ENCODE measurements around the gene PANX2. TPM values are rescaled to one million over a fixed set of nuclear protein-coding genes. Genes with fewer than 3 reads are reported as not detected.

Gene PANX2
- total and polyA plus RNA-seq, 2 of the 13 experiments (the other 11 are each of a cell fraction or from before 2014, with no cell fraction given): 0.15 to 1.1 TPM

DNA sequence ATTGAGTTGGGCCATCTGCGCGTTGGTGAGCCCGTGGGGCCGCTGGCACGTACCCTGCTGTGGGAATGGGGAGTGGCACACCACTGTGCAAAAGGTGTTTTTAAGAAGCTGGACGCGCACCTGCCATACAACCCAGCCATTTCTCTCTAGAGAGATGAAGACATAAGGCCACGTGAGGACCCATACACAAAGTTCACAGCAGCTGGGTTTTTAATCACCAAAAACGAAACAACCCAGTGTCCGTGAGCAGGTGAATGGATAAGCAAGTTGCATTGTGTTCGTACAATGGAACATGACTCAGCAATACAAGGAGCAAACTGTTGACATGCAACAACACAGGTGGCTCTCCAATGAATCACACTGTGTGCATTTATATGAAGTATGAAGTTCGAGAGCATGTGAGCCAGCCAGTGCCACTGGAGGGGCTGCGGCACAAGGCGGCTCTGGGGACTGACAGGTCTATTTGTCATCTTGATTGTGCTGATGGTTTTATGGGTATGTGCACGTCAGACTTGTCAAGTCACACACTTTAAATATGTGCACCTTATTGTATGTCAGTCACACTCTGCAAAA is 30.6 kb upstream of the PANX2 start:
- peak overlapping the region in 2 of 3 experiments; percentile 5 to 10; a peak in 1 of 6 replicates for H3K4me3 ChIP-seq (replicated peaks in 1 of 3; ENCODE audit: insufficient read depth in 1 of 3, low read depth in 2 of 3, low read length in 3 of 3)
- no peaks in the 10 kb centered on the region for H3K9me3 ChIP-seq (ENCODE audit: low read length)
- ChIA-PET POLR2A (no interaction called here), CTCF (ENCODE audit: low intra/inter-chr PET ratio, low total read pairs) (no interaction called here)
- peak overlapping the region; percentile 17 for H3K27ac ChIP-seq (ENCODE audit: extremely low read length, insufficient read depth, low read length)
- peak overlapping the region; percentile 62 for H3K4me2 ChIP-seq (ENCODE audit: low read depth, low read length)
- H3K4me1 ChIP-seq (ENCODE audit: insufficient read depth, low read length): peaks cover 73% of the 10 kb centered on the region
- FAIRE-seq (no peak), ATAC-seq (peak; percentile 25; the same call in 2 of the 3 replicates), DNase-seq (ENCODE audit: low spot score) (peak; percentile 68)
- no peaks in the 10 kb centered on the region for H4K20me1 ChIP-seq (ENCODE audit: insufficient read depth, low read length)
- 47% methylated on average over 15 of the region's 15 CpGs for WGBS (ENCODE audit: low lambda C conversion rate)
- H3K9ac ChIP-seq (ENCODE audit: insufficient read depth, low read depth, low read length): no peak overlapping the region
- in situ Hi-C loops (cut with HindIII; ENCODE audit: extremely low pct_ligation_motif_present, low pct_unique_long_range_greater_than_20kb): no loop called here
- BruUV-seq (replicated peaks): no TSS peak
- H3K36me3 ChIP-seq (replicated peaks in 1 of 2; ENCODE audit: control insufficient read depth in 1 of 2, insufficient read depth in 2 of 2, low read length in 2 of 2): no peaks in the 10 kb centered on the region
- H2AFZ ChIP-seq (ENCODE audit: low read length): no peak overlapping the region
- intact Hi-C loops (cut with micrococcal nuclease; ENCODE audit: unreplicated experiment): no loop called here
- H3K27me3 ChIP-seq (ENCODE audit: control insufficient read depth in 1 of 2, insufficient read depth in 2 of 2, low read length in 2 of 2): peaks cover 2 to 24% of the 10 kb centered on the region in 2 experiments
- H3K79me2 ChIP-seq (ENCODE audit: insufficient read depth, low read length): no peaks in the 10 kb centered on the region
- TF ChIP-seq FOXC1 (CRISPR knock-in tag; IDR thresholded peaks at IDR 0.05; ENCODE audit: borderline replicate concordance): no peak
- peak; percentile 21; the same call in 1 of the 2 replicates for TF ChIP-seq SALL1 (CRISPR knock-in tag; IDR thresholded peaks at IDR 0.05)
- peak; percentile 66 for TF ChIP-seq SAP130 (CRISPR knock-in tag; IDR thresholded peaks at IDR 0.05; ENCODE audit: low read depth)
- no peak for TF ChIP-seq NRL (CRISPR knock-in tag; IDR thresholded peaks at IDR 0.05; ENCODE audit: borderline replicate concordance)
- TF ChIP-seq ZFP37 (CRISPR knock-in tag; IDR thresholded peaks at IDR 0.05; ENCODE audit: borderline replicate concordance): no peak
- TF ChIP-seq MAFG (CRISPR knock-in tag; IDR thresholded peaks at IDR 0.05): peak; percentile 77
- TF ChIP-seq, protein P1, sequence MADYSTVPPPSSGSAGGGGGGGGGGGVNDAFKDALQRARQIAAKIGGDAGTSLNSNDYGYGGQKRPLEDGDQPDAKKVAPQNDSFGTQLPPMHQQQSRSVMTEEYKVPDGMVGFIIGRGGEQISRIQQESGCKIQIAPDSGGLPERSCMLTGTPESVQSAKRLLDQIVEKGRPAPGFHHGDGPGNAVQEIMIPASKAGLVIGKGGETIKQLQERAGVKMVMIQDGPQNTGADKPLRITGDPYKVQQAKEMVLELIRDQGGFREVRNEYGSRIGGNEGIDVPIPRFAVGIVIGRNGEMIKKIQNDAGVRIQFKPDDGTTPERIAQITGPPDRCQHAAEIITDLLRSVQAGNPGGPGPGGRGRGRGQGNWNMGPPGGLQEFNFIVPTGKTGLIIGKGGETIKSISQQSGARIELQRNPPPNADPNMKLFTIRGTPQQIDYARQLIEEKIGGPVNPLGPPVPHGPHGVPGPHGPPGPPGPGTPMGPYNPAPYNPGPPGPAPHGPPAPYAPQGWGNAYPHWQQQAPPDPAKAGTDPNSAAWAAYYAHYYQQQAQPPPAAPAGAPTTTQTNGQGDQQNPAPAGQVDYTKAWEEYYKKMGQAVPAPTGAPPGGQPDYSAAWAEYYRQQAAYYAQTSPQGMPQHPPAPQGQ (CRISPR knock-in tag; IDR thresholded peaks at IDR 0.05; ENCODE audit: borderline replicate concordance): no peak
- TF ChIP-seq SP5 (CRISPR knock-in tag; IDR thresholded peaks at IDR 0.05; ENCODE audit: borderline replicate concordance, low read depth): no peak
- TF ChIP-seq SCMH1 (CRISPR knock-in tag; IDR thresholded peaks at IDR 0.05; ENCODE audit: borderline replicate concordance): no peak
- TF ChIP-seq MBD4 (IDR thresholded peaks at IDR 0.05; ENCODE audit: borderline replicate concordance, low read length): no peak
- TF ChIP-seq, protein P2, sequence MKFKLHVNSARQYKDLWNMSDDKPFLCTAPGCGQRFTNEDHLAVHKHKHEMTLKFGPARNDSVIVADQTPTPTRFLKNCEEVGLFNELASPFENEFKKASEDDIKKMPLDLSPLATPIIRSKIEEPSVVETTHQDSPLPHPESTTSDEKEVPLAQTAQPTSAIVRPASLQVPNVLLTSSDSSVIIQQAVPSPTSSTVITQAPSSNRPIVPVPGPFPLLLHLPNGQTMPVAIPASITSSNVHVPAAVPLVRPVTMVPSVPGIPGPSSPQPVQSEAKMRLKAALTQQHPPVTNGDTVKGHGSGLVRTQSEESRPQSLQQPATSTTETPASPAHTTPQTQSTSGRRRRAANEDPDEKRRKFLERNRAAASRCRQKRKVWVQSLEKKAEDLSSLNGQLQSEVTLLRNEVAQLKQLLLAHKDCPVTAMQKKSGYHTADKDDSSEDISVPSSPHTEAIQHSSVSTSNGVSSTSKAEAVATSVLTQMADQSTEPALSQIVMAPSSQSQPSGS (CRISPR knock-in tag; IDR thresholded peaks at IDR 0.05): no peak
- TF ChIP-seq ZNF329 (CRISPR knock-in tag; IDR thresholded peaks at IDR 0.05; ENCODE audit: low read depth): no peak
- TF ChIP-seq SMARCC2 (IDR thresholded peaks at IDR 0.05): no peak
- no peak for TF ChIP-seq YY1 (IDR thresholded peaks at IDR 0.05; ENCODE audit: insufficient read depth, insufficient replicate concordance, low read depth, low read length)
- peak; percentile 51; the same call in 1 of the 2 replicates for TF ChIP-seq FOXA3 (CRISPR knock-in tag; IDR thresholded peaks at IDR 0.05)
- TF ChIP-seq, protein P3, sequence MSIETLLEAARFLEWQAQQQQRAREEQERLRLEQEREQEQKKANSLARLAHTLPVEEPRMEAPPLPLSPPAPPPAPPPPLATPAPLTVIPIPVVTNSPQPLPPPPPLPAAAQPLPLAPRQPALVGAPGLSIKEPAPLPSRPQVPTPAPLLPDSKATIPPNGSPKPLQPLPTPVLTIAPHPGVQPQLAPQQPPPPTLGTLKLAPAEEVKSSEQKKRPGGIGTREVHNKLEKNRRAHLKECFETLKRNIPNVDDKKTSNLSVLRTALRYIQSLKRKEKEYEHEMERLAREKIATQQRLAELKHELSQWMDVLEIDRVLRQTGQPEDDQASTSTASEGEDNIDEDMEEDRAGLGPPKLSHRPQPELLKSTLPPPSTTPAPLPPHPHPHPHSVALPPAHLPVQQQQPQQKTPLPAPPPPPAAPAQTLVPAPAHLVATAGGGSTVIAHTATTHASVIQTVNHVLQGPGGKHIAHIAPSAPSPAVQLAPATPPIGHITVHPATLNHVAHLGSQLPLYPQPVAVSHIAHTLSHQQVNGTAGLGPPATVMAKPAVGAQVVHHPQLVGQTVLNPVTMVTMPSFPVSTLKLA (IDR thresholded peaks at IDR 0.05): no peak; the same call in 1 of the 2 replicates

All from HepG2 (cell line).